GM12878 (cell line): Measurements from ENCODE around the gene CD248. TPM values are rescaled to one million over a fixed set of nuclear protein-coding genes. Genes with fewer than 3 reads are reported as not detected.

Experiments
- BCLAF1 ChIP-seq: fragments of 450-650 bp; IDR thresholded peaks from 2 replicates; pipeline ENCODE4 v1.6.1; 2017; ENCODE audit warnings: antibody characterized with exemption, mild to moderate bottlenecking, moderate library complexity
- CBX5 ChIP-seq: sonication (generic); IDR thresholded peaks from 2 replicates; pipeline ENCODE4 v1.6.1; 2016; ENCODE audit warnings: low read depth, moderate library complexity, mild to moderate bottlenecking, inconsistent platforms
- CHD4 ChIP-seq: fragments of 200-600 bp; sonication (generic); IDR thresholded peaks from 2 replicates; pipeline ENCODE4 v1.6.1; 2016; ENCODE audit warnings: mild to moderate bottlenecking
- IKZF1 ChIP-seq: fragments of 450-650 bp; conservative IDR thresholded peaks from 2 replicates; pipeline ENCODE4 v1.6.1; 2017; ENCODE audit warnings: antibody characterized with exemption, mild to moderate bottlenecking
- MEF2A ChIP-seq: IDR thresholded peaks from 2 replicates; pipeline ENCODE4 v1.6.1; 2011; ENCODE audit warnings: low read depth, mild to moderate bottlenecking, low read length, moderate library complexity; ENCODE audit not compliant: insufficient read depth
- NRF1 ChIP-seq: conservative IDR thresholded peaks from 2 replicates; pipeline ENCODE4 v1.6.1; 2011; ENCODE audit warnings: mild to moderate bottlenecking, low read depth, low read length, improper control_type of control experiment
- RBBP5 ChIP-seq: fragments of 200-600 bp; sonication (generic); conservative IDR thresholded peaks from 2 replicates; pipeline ENCODE4 v1.6.1; 2016
- polyA plus RNA-seq, 11 experiments: library from polyadenylated mRNA; depleted of rRNA in 4 of 11; unstranded in 6 of 11; stranded (reverse) in 5 of 11; fragments of >200 nt; fragmentation: Nextera tagmentation in 4 of 11; fragmentation: Illumina TruSeq in 1 of 11; extraction: Ambion mirVana in 4 of 11; extraction: Trizol in 1 of 11; gene quantifications; 1 replicate in 1 of 11; 2 replicates in 10 of 11; pipeline versions ENCODE4 v1.2.1 to v1.2.3, GENCODE V29; 2011 to 2016; ENCODE audit warnings: inconsistent platforms in 2 of 11, missing spikeins in 2 of 11, low read depth in 1 of 11
- total RNA-seq, 4 experiments: library from RNA; depleted of rRNA in 3 of 4; stranded (reverse); fragments of >200 nt in 3 of 4; fragmentation: Illumina TruSeq in 1 of 4; extraction: Trizol in 1 of 4; gene quantifications; 2 replicates each; pipeline versions ENCODE4 v1.2.1 to v1.2.3, GENCODE V29; 2013 to 2021
- TF ChIP-seq, protein P1 (sequence below): fragments of 450-650 bp; IDR thresholded peaks from 2 replicates; pipeline ENCODE4 v1.6.1; 2018; ENCODE audit warnings: mild to moderate bottlenecking, low read depth, moderate library complexity; ENCODE audit not compliant: partially characterized antibody

Gene CD248
- total and polyA plus RNA-seq, 10 of the 15 experiments (the other 5 are each of a cell fraction or from before 2014, with no cell fraction given), result 0.10 to 0.21 (median 0.20) TPM; not detected in 7

DNA sequence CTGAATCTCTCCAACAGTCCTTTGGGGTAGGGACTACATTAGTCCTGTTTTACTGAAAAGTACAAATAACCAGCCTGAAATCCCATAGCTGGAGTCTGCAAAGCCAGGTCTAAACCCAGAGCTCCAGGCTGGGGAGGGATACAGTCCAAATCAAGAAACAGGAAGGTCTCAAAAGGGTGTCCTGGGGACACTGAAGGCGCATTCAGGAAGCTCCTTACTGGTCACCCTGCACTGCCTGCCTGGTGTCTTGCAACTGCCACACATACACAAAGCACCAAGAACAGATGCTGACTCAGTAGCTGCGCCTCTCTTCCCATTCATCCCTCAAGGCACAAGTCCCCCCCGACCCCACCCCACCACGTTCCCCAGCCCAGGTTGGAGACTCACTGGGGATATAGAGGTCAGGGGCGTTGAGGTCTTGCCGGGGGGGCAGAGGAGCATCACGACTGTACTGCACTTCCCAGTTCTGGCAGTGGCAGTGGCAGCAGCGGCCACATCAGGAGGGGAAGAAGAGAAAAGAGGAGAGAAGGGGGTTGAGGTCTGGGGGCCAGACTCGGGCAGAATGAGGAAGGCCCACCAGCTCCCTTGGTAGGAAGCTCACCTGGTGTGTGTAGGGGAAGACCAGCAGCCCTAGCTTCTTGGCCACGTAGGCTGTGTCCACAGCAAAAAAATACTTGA lies 29.5 kb downstream of the CD248 start (continued):
- TF ChIP-seq BCLAF1 (no peak), CHD4 (no peak), IKZF1 (no peak), CBX5 (no peak), RBBP5 (no peak), NRF1 (no peak), MEF2A (no peak)
- TF ChIP-seq, protein P1, sequence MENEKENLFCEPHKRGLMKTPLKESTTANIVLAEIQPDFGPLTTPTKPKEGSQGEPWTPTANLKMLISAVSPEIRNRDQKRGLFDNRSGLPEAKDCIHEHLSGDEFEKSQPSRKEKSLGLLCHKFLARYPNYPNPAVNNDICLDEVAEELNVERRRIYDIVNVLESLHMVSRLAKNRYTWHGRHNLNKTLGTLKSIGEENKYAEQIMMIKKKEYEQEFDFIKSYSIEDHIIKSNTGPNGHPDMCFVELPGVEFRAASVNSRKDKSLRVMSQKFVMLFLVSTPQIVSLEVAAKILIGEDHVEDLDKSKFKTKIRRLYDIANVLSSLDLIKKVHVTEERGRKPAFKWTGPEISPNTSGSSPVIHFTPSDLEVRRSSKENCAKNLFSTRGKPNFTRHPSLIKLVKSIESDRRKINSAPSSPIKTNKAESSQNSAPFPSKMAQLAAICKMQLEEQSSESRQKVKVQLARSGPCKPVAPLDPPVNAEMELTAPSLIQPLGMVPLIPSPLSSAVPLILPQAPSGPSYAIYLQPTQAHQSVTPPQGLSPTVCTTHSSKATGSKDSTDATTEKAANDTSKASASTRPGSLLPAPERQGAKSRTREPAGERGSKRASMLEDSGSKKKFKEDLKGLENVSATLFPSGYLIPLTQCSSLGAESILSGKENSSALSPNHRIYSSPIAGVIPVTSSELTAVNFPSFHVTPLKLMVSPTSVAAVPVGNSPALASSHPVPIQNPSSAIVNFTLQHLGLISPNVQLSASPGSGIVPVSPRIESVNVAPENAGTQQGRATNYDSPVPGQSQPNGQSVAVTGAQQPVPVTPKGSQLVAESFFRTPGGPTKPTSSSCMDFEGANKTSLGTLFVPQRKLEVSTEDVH, result no peak
